A549 (cell line): ENCODE results near the gene SLC38A2. TPM values are rescaled to one million over a fixed set of nuclear protein-coding genes. Genes with fewer than 3 reads are reported as not detected.

Experiments used
- ATAC-seq, 2 experiments: fragments of 200-7000 bp in 1 of 2; fragments of >200 bp in 1 of 2; cut with Nextera tagmentation in 1 of 2; cut with Tn5 transposase in 1 of 2; 3 replicates each; pipeline versions ENCODE4 v1.8.0 to v1.9.1; 2018 to 2020; ENCODE audit warnings: mild to moderate bottlenecking in 1 of 2, moderate library complexity in 1 of 2
- CTCF ChIA-PET: fragments of 300-600 bp; sonication (Branson Sonifier 250); formaldehyde crosslinking; extraction: SDS; loops from one replicate; lab custom pipeline; 2021; ENCODE audit warnings: antibody characterized with exemption, inconsistent platforms; lab: Yijun Ruan, JAX
- POLR2A ChIA-PET: fragments of 350-600 bp; formaldehyde crosslinking; extraction: SDS; loops from one replicate; lab custom pipeline; 2021; ENCODE audit warnings: antibody characterized with exemption, inconsistent platforms; lab: Yijun Ruan, JAX
- DNase-seq, 2 experiments: peaks; one replicate each; pipeline versions ENCODE4 v3.0.0 to v3.0.0-alpha.2; 2011 to 2016; ENCODE audit warnings: low read depth in 1 of 2, low spot score in 1 of 2
- FAIRE-seq: peaks from 2 replicates; lab custom pipeline; 2011; peaks lifted over from hg19 to GRCh38; lab: Jason Lieb, UNC
- H3K27ac ChIP-seq, 2 experiments: fragments of >200 bp; sonication (Bioruptor Twin); formaldehyde crosslinking; 3 replicates each; pipeline ENCODE4 v1.5.1; 2016 to 2017
- H3K4me1 ChIP-seq: fragments of >200 bp; sonication (Bioruptor Twin); formaldehyde crosslinking; 3 replicates; pipeline ENCODE4 v1.6.1; 2016
- H3K4me2 ChIP-seq: fragments of >200 bp; sonication (Bioruptor Twin); formaldehyde crosslinking; 3 replicates; pipeline ENCODE4 v1.6.1; 2016
- H3K4me3 ChIP-seq: fragments of >200 bp; sonication (Bioruptor Twin); formaldehyde crosslinking; 3 replicates; pipeline ENCODE4 v1.5.1; 2016
- H3K9me3 ChIP-seq: fragments of >200 bp; sonication (Bioruptor Twin); formaldehyde crosslinking; 3 replicates; pipeline ENCODE4 v1.6.1; 2016
- CBX8 ChIP-seq: fragments of 200-600 bp; sonication (generic); IDR thresholded peaks from 2 replicates; pipeline ENCODE4 v1.6.1; 2016
- CHD4 ChIP-seq: fragments of 200-600 bp; sonication (generic); IDR thresholded peaks from 2 replicates; pipeline ENCODE4 v1.6.1; 2016; ENCODE audit warnings: antibody characterized with exemption, mild to moderate bottlenecking, borderline replicate concordance
- EHF ChIP-seq: fragments of 250-450 bp; sonication (Bioruptor Pico); IDR thresholded peaks from 2 replicates; pipeline ENCODE4 v1.5.0; 2020; ENCODE audit warnings: mild to moderate bottlenecking
- EHMT2 ChIP-seq: fragments of 200-600 bp; sonication (generic); IDR thresholded peaks from 2 replicates; pipeline ENCODE4 v1.6.1; 2016; ENCODE audit warnings: antibody characterized with exemption, low read depth, mild to moderate bottlenecking, moderate library complexity
- EP300 ChIP-seq, 2 experiments: fragments of >200 bp; sonication (Bioruptor Twin); formaldehyde crosslinking; IDR thresholded peaks; 2 replicates in 1 of 2; 3 replicates in 1 of 2; pipeline ENCODE4 v1.6.1; 2016 to 2017
- ESRRA ChIP-seq: fragments of 150-350 bp; IDR thresholded peaks from 2 replicates; pipeline ENCODE4 v1.6.1; 2014; ENCODE audit warnings: mild to moderate bottlenecking, low read length, borderline replicate concordance
- FOSL2 ChIP-seq, 2 experiments: fragments of 450-650 bp in 1 of 2; fragments of >200 bp in 1 of 2; sonication (Bioruptor Twin) in 1 of 2; formaldehyde crosslinking; IDR thresholded peaks; 2 replicates each; pipeline versions ENCODE4 v1.5.0 to v1.6.1; 2016 to 2020; ENCODE audit warnings: mild to moderate bottlenecking in 1 of 2, moderate library complexity in 1 of 2
- HDAC2 ChIP-seq: fragments of 200-600 bp; sonication (generic); IDR thresholded peaks from 2 replicates; pipeline ENCODE4 v1.6.1; 2016
- HEYL ChIP-seq: fragments of 250-450 bp; sonication (Bioruptor Pico); IDR thresholded peaks from 2 replicates; pipeline ENCODE4 v1.8.0; 2021; ENCODE audit warnings: mild to moderate bottlenecking, moderate library complexity
- HOXB13 ChIP-seq: fragments of 250-450 bp; sonication (Bioruptor Pico); IDR thresholded peaks from 2 replicates; pipeline ENCODE4 v1.5.0; 2020; ENCODE audit warnings: low read depth, mild to moderate bottlenecking, moderate library complexity
- JUN ChIP-seq, 2 experiments: fragments of >200 bp; sonication (Bioruptor Twin); formaldehyde crosslinking; IDR thresholded peaks; 2 replicates in 1 of 2; 3 replicates in 1 of 2; pipeline ENCODE4 v1.6.1; 2016 to 2017
- JUNB ChIP-seq: fragments of >200 bp; sonication (Bioruptor Twin); formaldehyde crosslinking; IDR thresholded peaks from 2 replicates; pipeline ENCODE4 v1.6.1; 2016
- MYC ChIP-seq: IDR thresholded peaks from 2 replicates; pipeline ENCODE4 v1.6.1; 2012; ENCODE audit warnings: mild to moderate bottlenecking, inconsistent platforms, low read length, improper control_type of control experiment, borderline replicate concordance
- NPAS2 ChIP-seq: fragments of 250-450 bp; sonication (Bioruptor Pico); IDR thresholded peaks from 2 replicates; pipeline ENCODE4 v1.8.0; 2022; ENCODE audit warnings: mild to moderate bottlenecking, moderate library complexity, borderline replicate concordance
- PHF8 ChIP-seq: fragments of 200-600 bp; sonication (generic); IDR thresholded peaks from 2 replicates; pipeline ENCODE4 v1.6.1; 2016; ENCODE audit warnings: low read depth, mild to moderate bottlenecking, antibody characterized with exemption, moderate library complexity, borderline replicate concordance
- POLR2A ChIP-seq: IDR thresholded peaks from 2 replicates; pipeline ENCODE4 v1.6.1; 2012; ENCODE audit warnings: mild to moderate bottlenecking, low read length
- RAD21 ChIP-seq, 2 experiments: fragments of >200 bp in 1 of 2; sonication (Bioruptor Twin) in 1 of 2; formaldehyde crosslinking in 1 of 2; IDR thresholded peaks in 1 of 2; conservative IDR thresholded peaks in 1 of 2; 2 replicates in 1 of 2; 3 replicates in 1 of 2; pipeline ENCODE4 v1.6.1; 2012 to 2018; ENCODE audit warnings: inconsistent platforms in 1 of 2
- SMC3 ChIP-seq: fragments of >200 bp; sonication (Bioruptor Twin); formaldehyde crosslinking; IDR thresholded peaks from 3 replicates; pipeline ENCODE4 v1.6.1; 2018; ENCODE audit warnings: inconsistent platforms
- TFCP2L1 ChIP-seq: fragments of 250-450 bp; sonication (Bioruptor Pico); IDR thresholded peaks from 2 replicates; pipeline ENCODE4 v1.5.0; 2021; ENCODE audit warnings: mild to moderate bottlenecking
- TP53 ChIP-seq: fragments of 250-450 bp; sonication (Bioruptor Pico); IDR thresholded peaks from 2 replicates; pipeline ENCODE4 v1.5.0; 2021; ENCODE audit warnings: mild to moderate bottlenecking, moderate library complexity
- ZSCAN20 ChIP-seq: fragments of 250-450 bp; sonication (Bioruptor Pico); IDR thresholded peaks from 2 replicates; pipeline ENCODE4 v1.8.0; 2022; ENCODE audit warnings: mild to moderate bottlenecking, moderate library complexity
- WGBS: methylation state at CpG from one replicate; pipeline ENCODE4 v1.1.6; 2017; ENCODE audit errors: missing lambda C conversion rate; 5-methylcytosine and 5-hydroxymethylcytosine counted together
- polyA plus RNA-seq, 4 experiments: library from polyadenylated mRNA; depleted of rRNA in 3 of 4; stranded (reverse); fragments of >200 nt; fragmentation: RNase III in 1 of 4; extraction: RNeasy Plus Mini Kit Qiagen cat#74134 plus additional on column Dnase treatment in 1 of 4; gene quantifications; 2 replicates in 3 of 4; 3 replicates in 1 of 4; pipeline ENCODE4 v1.2.3, GENCODE V29; 2011 to 2017
- TF ChIP-seq, protein P1 (sequence below): fragments of 250-450 bp; sonication (Bioruptor Pico); IDR thresholded peaks from 2 replicates; pipeline ENCODE4 v1.5.0; 2021; ENCODE audit warnings: mild to moderate bottlenecking, moderate library complexity, borderline replicate concordance
- TF ChIP-seq, protein P2 (sequence below): fragments of >200 bp; sonication (Bioruptor Twin); formaldehyde crosslinking; IDR thresholded peaks from 3 replicates; pipeline ENCODE4 v1.6.1; 2016
- TF ChIP-seq, protein P3 (sequence below): IDR thresholded peaks from 2 replicates; pipeline ENCODE4 v1.6.1; 2012
- TF ChIP-seq, protein P4 (sequence below): IDR thresholded peaks from 2 replicates; pipeline ENCODE4 v1.6.1; 2012; ENCODE audit warnings: low read depth, borderline replicate concordance
- TF ChIP-seq, protein P5 (sequence below): fragments of 250-450 bp; sonication (Bioruptor Pico); IDR thresholded peaks from 2 replicates; pipeline ENCODE4 v1.5.0; 2020; ENCODE audit warnings: low read depth, mild to moderate bottlenecking, moderate library complexity
- TF ChIP-seq, protein P6 (sequence below): fragments of 200-600 bp; sonication (generic); IDR thresholded peaks from 2 replicates; pipeline ENCODE4 v1.6.1; 2016; ENCODE audit warnings: antibody characterized with exemption, mild to moderate bottlenecking, moderate library complexity
- TF ChIP-seq, protein P7 (sequence below): fragments of >200 bp; sonication (Bioruptor Twin); formaldehyde crosslinking; IDR thresholded peaks from 3 replicates; pipeline ENCODE4 v1.5.1; 2016

The SLC38A2 gene
- polyA plus RNA-seq, 2 of the 4 experiments (the other 2 are of a cell fraction) = 187 to 519 TPM

DNA sequence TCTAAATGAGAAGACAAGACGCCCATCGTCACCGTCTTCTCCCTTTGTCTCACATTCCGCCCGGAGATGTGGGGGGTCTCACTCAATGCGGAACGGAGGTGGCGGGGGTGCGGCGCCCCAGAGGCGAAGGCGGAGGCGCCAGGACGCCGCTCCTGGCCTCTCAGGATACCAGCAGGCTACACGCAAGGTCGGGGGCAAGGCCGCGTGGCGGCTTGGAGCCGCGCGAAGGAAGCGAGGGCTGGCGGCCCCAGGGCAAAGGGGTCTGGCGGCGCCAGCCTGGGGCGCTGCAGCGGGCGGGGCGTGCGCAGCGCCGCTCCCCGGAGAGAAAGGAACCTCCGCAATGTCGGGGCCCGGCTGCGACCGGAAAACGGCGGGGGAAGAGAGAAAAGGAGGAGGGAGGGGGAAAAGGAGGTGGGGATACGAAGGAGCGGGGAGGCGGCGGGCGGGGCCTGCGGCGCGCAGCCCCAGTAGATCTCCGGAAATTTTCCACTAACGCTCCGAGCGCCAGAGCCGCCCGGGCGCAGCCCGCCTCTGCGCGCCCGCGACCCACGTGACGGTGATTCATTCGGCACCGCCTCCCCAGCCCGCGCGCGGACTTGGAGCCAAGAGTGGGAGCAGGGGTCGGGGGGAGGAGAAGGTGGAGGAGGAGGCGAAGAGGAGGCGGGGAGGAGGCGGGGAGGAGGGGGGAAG is 10.5 kb upstream of the SLC38A2 start:
- ChIA-PET POLR2A (interaction anchor here (0.7 to 2.7 kb wide), 10 partner anchors 11 to 697 kb away, joined by 3 to 28 read pairs (median 3); partner anchors contain the start of genes AMIGO2, SLC38A1 and SLC38A2), CTCF (interaction anchor here (1.0 to 1.1 kb wide), 2 partner anchors 17 to 141 kb away, joined by 3 to 4 read pairs; no protein-coding TSS in a partner anchor)
- Histone ChIP-seq H3K9me3 (no peaks in the 10 kb centered on the region), H3K4me2 (peak overlapping the region; percentile 97), H3K4me1 (peaks cover 41% of the 10 kb centered on the region), H3K27ac (peak overlapping the region; percentile 93 to 99), H3K4me3 (peak overlapping the region; percentile 54)
- WGBS = 1% methylated on average over 39 of the region's 74 CpGs
- FAIRE-seq = no peak
- peak; percentile 73 to 98 for DNase-seq
- peak; percentile 85 to 86 for ATAC-seq
- TF ChIP-seq HOXB13 (CRISPR knock-in tag) = peak; percentile 82
- 0 out of 3 replicates have a peak, but pooled peaks have one; percentile 28 for TF ChIP-seq SMC3
- no peak for TF ChIP-seq TFCP2L1 (CRISPR knock-in tag)
- TF ChIP-seq HEYL (CRISPR knock-in tag) = 0 out of 2 replicates have a peak, but pooled peaks have one; percentile 55
- peak; percentile 71 for TF ChIP-seq FOSL2 (IDR thresholded peaks at IDR 0.05)
- peak; percentile 95 for TF ChIP-seq FOSL2 (CRISPR knock-in tag; IDR thresholded peaks at IDR 0.05)
- peak; percentile 42; the same call in 1 of the 2 replicates for TF ChIP-seq JUNB
- TF ChIP-seq MYC = peak; percentile 39; the same call in 1 of the 2 replicates
- TF ChIP-seq, protein P1, sequence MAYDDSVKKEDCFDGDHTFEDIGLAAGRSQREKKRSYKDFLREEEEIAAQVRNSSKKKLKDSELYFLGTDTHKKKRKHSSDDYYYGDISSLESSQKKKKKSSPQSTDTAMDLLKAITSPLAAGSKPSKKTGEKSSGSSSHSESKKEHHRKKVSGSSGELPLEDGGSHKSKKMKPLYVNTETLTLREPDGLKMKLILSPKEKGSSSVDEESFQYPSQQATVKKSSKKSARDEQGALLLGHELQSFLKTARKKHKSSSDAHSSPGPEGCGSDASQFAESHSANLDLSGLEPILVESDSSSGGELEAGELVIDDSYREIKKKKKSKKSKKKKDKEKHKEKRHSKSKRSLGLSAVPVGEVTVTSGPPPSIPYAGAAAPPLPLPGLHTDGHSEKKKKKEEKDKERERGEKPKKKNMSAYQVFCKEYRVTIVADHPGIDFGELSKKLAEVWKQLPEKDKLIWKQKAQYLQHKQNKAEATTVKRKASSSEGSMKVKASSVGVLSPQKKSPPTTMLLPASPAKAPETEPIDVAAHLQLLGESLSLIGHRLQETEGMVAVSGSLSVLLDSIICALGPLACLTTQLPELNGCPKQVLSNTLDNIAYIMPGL (CRISPR knock-in tag) = peak; percentile 94
- TF ChIP-seq EP300 (IDR thresholded peaks at IDR 0.05) = peak in 1 of 2 experiments; percentile 50; a peak in 1 of 5 replicates
- TF ChIP-seq PHF8 = peak; percentile 81
- TF ChIP-seq, protein P2, sequence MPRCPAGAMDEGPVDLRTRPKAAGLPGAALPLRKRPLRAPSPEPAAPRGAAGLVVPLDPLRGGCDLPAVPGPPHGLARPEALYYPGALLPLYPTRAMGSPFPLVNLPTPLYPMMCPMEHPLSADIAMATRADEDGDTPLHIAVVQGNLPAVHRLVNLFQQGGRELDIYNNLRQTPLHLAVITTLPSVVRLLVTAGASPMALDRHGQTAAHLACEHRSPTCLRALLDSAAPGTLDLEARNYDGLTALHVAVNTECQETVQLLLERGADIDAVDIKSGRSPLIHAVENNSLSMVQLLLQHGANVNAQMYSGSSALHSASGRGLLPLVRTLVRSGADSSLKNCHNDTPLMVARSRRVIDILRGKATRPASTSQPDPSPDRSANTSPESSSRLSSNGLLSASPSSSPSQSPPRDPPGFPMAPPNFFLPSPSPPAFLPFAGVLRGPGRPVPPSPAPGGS = peak; percentile 89; the same call in 2 of the 3 replicates
- TF ChIP-seq NPAS2 = no peak
- no peak for TF ChIP-seq ESRRA
- TF ChIP-seq CHD4 = no peak
- TF ChIP-seq, protein P3, sequence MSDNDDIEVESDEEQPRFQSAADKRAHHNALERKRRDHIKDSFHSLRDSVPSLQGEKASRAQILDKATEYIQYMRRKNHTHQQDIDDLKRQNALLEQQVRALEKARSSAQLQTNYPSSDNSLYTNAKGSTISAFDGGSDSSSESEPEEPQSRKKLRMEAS = peak; percentile 75
- no peak for TF ChIP-seq CBX8
- TF ChIP-seq, protein P4, sequence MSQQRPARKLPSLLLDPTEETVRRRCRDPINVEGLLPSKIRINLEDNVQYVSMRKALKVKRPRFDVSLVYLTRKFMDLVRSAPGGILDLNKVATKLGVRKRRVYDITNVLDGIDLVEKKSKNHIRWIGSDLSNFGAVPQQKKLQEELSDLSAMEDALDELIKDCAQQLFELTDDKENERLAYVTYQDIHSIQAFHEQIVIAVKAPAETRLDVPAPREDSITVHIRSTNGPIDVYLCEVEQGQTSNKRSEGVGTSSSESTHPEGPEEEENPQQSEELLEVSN = no peak; the same call in 1 of the 2 replicates
- TF ChIP-seq, protein P5, sequence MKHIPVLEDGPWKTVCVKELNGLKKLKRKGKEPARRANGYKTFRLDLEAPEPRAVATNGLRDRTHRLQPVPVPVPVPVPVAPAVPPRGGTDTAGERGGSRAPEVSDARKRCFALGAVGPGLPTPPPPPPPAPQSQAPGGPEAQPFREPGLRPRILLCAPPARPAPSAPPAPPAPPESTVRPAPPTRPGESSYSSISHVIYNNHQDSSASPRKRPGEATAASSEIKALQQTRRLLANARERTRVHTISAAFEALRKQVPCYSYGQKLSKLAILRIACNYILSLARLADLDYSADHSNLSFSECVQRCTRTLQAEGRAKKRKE (CRISPR knock-in tag) = 0 out of 2 replicates have a peak, but pooled peaks have one; percentile 70
- TF ChIP-seq, protein P6, sequence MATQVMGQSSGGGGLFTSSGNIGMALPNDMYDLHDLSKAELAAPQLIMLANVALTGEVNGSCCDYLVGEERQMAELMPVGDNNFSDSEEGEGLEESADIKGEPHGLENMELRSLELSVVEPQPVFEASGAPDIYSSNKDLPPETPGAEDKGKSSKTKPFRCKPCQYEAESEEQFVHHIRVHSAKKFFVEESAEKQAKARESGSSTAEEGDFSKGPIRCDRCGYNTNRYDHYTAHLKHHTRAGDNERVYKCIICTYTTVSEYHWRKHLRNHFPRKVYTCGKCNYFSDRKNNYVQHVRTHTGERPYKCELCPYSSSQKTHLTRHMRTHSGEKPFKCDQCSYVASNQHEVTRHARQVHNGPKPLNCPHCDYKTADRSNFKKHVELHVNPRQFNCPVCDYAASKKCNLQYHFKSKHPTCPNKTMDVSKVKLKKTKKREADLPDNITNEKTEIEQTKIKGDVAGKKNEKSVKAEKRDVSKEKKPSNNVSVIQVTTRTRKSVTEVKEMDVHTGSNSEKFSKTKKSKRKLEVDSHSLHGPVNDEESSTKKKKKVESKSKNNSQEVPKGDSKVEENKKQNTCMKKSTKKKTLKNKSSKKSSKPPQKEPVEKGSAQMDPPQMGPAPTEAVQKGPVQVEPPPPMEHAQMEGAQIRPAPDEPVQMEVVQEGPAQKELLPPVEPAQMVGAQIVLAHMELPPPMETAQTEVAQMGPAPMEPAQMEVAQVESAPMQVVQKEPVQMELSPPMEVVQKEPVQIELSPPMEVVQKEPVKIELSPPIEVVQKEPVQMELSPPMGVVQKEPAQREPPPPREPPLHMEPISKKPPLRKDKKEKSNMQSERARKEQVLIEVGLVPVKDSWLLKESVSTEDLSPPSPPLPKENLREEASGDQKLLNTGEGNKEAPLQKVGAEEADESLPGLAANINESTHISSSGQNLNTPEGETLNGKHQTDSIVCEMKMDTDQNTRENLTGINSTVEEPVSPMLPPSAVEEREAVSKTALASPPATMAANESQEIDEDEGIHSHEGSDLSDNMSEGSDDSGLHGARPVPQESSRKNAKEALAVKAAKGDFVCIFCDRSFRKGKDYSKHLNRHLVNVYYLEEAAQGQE = 0 out of 2 replicates have a peak, but pooled peaks have one; percentile 21
- TF ChIP-seq EHMT2 = no peak
- peak in 1 of 2 experiments; percentile 32; a peak in 2 of 5 replicates for TF ChIP-seq RAD21 (conservative IDR thresholded peaks at IDR 0.05 in 1 of 2, IDR thresholded peaks at IDR 0.05 in 1 of 2)
- peak; percentile 68 for TF ChIP-seq POLR2A
- TF ChIP-seq, protein P7, sequence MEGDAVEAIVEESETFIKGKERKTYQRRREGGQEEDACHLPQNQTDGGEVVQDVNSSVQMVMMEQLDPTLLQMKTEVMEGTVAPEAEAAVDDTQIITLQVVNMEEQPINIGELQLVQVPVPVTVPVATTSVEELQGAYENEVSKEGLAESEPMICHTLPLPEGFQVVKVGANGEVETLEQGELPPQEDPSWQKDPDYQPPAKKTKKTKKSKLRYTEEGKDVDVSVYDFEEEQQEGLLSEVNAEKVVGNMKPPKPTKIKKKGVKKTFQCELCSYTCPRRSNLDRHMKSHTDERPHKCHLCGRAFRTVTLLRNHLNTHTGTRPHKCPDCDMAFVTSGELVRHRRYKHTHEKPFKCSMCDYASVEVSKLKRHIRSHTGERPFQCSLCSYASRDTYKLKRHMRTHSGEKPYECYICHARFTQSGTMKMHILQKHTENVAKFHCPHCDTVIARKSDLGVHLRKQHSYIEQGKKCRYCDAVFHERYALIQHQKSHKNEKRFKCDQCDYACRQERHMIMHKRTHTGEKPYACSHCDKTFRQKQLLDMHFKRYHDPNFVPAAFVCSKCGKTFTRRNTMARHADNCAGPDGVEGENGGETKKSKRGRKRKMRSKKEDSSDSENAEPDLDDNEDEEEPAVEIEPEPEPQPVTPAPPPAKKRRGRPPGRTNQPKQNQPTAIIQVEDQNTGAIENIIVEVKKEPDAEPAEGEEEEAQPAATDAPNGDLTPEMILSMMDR = peak; percentile 36; the same call in 2 of the 3 replicates
- peak; percentile 65 to 92; a peak in 3 of 5 replicates for TF ChIP-seq JUN (IDR thresholded peaks at IDR 0.05)
- no peak for TF ChIP-seq HDAC2
- TF ChIP-seq EHF (CRISPR knock-in tag) = peak; percentile 40; the same call in 1 of the 2 replicates
- peak; percentile 84; the same call in 1 of the 2 replicates for TF ChIP-seq TP53
- TF ChIP-seq ZSCAN20 (CRISPR knock-in tag) = peak; percentile 61; the same call in 1 of the 2 replicates
